DMS153 treated with DMSO at 0.1 percent for 48 hours (cell line): ENCODE measurements around the gene COMMD1.
"Not testable (repeated sequence)": the region's sequence is repeated elsewhere in the genome, so short reads cannot be mapped to it uniquely, and the experiment has no call there.

ENCODE experiments used
- DNase-seq: peaks from one replicate; lab custom pipeline; 2025; ENCODE audit not compliant: unreplicated experiment; lab: John Stamatoyannopoulos, UW

COMMD1 gene

DNA sequence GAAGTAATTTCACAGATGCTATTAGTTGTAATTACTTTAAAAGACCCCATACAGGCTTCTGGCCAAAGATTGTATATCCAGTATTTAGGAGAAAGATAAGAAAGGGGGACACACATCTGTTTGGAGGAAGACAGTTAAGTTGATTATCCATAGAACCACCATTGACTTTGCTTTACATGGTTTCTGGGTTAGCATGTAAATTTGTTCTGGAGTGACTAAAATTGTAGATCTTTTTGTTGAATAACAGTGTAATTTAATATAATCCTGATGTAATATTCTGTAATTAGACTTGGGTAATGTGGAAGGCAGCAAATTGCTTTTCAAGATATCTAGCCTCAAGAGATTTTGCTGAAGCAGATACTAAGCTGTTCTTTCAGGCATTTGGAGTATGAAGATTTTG, 17.2 kb downstream of the COMMD1 start:
- no peak for DNase-seq

DNA sequence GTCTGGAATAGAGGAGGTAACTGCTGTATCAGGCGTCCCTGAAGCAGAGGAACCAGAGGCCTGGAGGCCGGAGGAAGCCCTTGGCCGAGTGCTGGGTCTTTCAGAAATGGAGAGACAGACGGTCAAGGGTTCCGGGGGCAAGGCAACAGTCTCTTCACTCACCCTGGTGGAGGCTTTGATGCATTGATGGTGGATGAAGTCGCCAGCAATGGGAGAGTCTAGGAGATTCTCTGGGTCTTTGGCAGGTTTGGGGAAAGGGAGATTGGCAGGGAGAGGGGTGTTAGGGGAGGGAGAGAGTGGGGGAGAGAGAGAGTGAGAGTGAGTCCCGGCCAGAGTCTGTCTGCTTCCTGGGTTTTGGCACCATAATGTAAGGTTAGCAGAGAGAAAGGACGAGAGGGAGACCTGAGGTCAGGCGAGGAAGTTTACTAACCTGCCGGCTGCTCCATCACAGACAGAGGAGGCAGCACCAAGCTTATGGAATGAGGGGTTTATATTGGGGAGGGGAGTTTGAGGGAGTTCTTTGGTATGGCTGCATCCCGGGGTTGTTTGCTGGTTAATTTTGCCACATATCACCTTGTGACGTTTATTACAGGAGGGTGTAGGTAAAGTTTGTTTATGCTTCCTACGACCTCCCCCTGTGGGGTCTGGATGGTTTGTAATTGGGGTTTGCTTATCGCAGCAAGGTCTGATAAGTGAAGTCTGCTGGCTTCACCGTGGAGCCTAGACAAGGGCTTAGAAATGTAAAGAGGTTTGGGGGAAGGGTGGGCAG, 19.6 kb downstream of the COMMD1 start:
- DNase-seq: no peak

DNA sequence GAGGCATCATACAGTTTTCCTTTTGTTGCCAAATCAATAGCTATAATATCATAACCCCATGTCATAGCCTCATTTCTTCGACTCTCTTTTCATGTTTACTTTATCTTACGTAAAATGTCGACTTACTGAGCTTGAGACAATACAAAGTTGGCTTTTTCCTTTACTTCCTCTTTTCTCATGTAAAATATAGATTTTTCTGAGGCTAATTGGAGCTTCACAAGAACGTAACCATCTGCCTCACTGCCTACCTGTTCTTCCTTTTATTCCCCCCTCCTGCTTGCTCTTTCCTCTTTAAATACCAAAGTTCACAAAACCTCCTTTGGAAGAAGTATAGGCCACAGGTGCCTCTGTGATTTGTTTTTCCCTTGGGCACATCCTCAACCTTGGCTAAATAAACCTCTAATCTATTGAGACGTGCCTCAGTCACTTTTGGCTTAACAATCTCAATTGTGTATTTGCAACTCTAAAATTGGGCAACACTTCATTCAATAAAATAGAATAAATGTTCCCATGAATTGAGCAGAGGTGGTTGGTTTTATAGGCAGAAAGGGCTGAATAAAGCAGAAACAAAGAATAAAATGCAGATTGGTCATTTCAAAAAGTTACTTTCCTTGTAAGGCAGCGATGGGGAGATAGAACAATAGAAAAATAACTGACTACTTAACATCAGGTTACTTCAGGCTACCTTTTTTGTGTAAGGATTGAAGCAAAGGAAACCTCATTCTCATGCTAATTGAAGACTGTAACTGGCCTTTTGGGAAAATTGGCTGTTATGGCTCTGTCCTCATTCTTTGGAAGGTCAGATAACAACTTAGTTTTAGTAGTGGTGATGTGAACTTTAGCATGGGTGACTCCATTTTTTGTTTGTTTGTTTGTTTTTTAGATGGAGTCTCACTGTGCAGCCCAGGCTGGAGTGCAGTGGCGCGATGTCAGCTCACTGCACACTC, 21.3 kb downstream of the COMMD1 start:
- DNase-seq: no peak

DNA sequence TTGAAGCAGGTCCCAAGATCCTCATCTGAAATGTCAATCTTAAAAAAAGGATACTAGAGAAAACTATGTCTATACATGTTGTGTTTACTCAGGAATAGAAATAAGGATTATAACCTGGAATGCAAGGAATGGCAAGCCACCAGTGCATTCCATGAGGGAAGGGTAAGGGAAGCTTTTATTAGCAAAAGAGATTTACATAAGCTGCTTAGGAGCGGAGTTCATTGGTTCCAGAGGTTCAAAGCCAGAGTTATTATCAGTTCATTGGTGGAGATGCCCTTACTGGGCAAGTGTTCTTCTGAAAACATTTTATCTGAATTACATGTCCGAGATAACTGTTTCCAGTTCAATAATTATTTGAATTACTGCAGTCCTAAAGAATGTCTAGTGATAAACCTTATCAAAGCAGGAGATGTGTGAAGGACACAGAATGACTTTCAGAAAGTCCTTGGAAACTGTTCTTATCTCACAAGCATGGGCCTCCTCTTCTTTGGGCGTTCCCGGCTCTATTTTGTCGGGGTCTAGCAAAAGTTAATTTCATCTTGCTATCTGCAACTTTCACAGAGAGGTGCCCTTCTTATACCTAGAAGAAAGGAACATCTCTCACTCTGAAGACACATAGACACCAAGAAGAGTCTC, 23.5 kb downstream of the COMMD1 start:
- DNase-seq: no peak

GRCh38 chr2:61937098-61937497, 31.6 kb downstream of the COMMD1 start:
- DNase-seq: no peak

GRCh38 chr2:61937886-61938285, 32.4 kb downstream of the COMMD1 start:
- no peak for DNase-seq

DNA sequence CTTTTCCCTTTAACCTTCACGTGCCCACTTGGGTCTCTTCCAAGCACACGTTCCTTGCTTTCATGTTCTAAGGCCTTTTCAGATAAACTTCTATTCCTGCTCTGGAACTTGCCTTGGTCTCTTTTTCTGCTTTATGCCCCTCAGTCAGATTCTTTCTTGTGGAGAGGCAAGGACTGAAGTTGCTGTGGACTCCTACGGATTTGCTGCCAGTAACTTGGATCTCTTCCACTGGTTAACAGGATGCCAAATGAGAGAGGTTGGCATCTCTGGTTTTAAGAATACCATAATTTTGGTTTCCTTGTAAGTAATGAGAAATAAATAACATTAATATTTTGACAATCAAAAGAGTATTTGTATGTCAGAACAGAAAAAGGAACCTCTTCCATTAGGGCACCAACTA, 33.0 kb downstream of the COMMD1 start:
- no peak for DNase-seq

DNA sequence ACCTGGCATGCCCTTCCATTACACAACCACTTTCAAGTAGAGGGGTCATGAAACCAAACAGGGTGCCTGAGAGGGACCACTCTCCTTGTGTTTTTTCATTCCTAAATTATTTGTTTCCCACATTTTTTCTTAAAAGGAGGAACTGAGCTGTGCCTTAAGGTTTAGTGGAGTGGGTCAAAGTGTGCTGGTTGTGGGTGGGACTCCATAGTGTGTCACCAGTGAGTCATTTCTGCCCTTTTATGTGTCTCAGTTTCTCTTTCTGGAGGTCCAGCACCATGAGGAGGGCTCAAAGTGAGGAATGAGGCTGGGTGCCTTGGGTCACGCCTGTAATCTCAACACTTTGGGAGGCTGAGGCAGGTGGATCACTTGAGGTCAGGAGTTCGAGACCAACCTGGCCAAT, 37.8 kb downstream of the COMMD1 start:
- DNase-seq: no peak

DNA sequence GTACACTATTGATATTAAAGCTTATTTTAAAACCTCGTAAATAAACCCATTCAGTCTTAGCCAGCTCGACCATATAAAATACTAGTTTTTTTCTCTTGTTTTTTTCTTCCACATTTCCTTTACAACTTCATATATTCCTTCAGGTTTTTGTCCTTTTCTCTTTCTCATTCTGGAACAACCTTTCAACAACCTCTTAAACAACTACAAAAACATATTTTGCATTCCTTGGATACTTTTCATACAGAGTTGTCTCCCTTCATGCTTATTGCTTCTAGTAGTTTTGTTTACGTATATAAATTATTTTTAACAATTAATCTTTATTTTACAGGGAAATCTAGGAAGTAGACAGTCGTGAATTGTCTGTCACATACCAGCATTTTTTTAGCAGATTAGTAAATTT, 41.2 kb downstream of the COMMD1 start:
- no peak for DNase-seq

GRCh38 chr2:61948661-61949457, 43.4 kb downstream of the COMMD1 start:
- DNase-seq: no peak

- DNase-seq: no peak
Observed at GRCh38 chr2:61949458-61949713, 43.9 kb downstream of the COMMD1 start.

DNA sequence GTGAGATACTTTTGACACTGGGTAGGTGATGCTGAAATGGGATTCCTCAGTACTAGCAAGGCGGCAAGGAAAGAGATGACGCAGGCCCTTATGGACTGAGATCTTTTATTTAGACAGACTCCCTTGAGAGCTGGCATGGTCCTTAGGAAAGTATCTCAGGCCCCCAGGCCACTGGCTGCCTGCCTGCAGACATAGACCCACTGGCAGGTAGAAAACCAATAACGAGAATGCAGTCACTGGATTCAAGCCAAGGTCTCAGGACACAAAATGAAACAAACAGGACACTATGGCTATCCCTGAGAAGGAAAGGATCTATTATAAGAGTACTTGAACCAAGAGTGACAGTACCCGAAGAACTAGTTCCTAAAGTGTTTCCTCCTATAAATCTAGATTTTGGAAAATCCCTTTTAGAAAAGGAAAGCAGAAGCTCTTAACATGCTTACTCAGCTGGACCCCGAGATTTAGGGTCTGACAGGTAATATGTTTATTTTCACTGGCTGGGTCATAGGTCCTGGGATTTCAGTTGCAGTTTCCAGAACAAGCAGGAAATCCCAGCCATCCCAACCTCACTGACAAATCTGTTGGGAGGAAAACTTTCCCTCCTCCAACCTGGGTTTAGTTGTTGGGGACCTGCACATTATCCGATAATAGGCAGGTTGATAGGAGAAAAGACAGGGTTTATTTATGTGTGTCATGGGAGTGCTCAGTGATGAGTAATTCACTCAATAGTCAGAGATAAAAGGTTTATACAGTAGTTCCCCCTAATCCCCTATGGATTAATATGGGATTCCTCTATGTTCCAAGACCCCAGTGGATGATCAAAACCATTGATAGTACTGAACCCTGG, 44.5 kb downstream of the COMMD1 start:
- no peak for DNase-seq

- DNase-seq: no peak
Observed at GRCh38 chr2:61950571-61951315, 45.3 kb downstream of the COMMD1 start.

GRCh38 chr2:61951881-61952280, 46.4 kb downstream of the COMMD1 start:
- no peak for DNase-seq

GRCh38 chr2:61952288-61952687, 46.8 kb downstream of the COMMD1 start:
- no peak for DNase-seq

DNA sequence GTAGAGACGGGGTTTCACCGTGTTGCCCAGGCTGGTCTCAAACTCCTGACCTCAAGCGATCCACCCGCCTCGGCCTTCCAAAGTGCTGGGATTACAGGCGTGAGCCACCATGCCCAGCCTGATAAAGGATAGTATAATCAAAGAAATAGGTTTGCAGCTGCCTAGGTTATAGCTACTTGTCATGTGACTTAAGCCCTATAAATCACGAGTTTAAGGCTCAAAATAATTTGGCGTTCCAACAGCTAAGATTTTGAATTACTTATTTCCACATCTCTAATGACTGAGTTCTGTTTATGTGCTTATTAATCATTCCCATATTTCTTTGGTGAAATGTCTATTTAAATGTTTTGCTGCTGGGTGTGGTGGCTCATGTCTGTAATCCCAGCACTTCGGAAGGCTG, 49.4 kb downstream of the COMMD1 start:
- DNase-seq: not testable (repeated sequence)

- no peak for DNase-seq
Observed at GRCh38 chr2:61959381-61960293, 54.2 kb downstream of the COMMD1 start.

DNA sequence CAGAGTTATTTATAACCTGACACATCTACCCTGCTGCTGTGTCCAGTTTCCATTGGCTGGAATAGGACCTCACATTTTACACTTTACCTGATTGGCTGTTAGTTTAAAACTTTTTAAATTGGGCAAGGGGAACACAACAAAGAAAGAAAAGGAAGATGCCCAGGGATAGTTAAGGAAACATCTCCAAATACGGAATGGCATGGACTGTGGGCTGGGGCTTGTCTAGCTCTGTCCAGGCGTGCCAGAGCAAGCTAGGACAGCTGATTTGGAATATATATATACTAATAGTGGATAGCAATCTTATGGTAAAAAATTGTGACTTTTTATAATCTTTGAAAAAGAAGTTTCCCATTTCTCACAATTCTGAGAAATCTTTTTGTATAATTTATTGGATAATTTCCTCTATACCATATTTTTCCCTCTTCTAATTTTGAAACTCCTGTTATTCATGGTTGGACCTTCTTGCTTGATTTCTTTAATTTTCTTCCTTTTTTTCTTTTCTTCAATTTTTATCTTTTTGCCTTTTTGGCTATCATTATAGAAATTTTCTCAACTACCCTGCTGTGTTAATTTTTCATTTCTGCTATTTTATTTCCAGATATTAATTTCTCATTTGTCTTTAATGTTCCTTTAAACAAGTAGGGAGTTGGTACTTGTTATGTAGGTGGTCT, 55.9 kb downstream of the COMMD1 start:
- no peak for DNase-seq
